Suprapubic skin (tissue), 3 donors: Measurements from ENCODE around the gene KCTD3.

ENCODE experiments used
- CTCF ChIP-seq, 2 donors: fragments of 200-600 bp in 1 of 2; fragments of 450-650 bp in 1 of 2; sonication (generic) in 1 of 2; IDR thresholded peaks; one replicate each; pipeline ENCODE4 v1.5.1; 2016 to 2019; ENCODE audit warnings: antibody characterized with exemption in 2 of 2, mild to moderate bottlenecking in 1 of 2, moderate library complexity in 1 of 2
- POLR2AphosphoS5 ChIP-seq, 3 donors: sonication (generic); formaldehyde crosslinking; IDR thresholded peaks; one replicate each; pipeline ENCODE4 v1.6.1; 2017; ENCODE audit warnings: antibody characterized with exemption in 3 of 3

- TF ChIP-seq CTCF (IDR thresholded peaks at IDR 0.05) (no peak), POLR2AphosphoS5 (IDR thresholded peaks at IDR 0.05) (no peak)
These were observed 9.0 kb upstream of the KCTD3 start for GRCh38 chr1:215557992-215558626.
